K562 (cell line): Measurements from ENCODE around the gene TEAD4. TPM values are rescaled to one million over a fixed set of nuclear protein-coding genes. Genes with fewer than 3 reads are reported as not detected.

Experiments
- ATAC-seq: fragments of 200-7000 bp; cut with Tn5 transposase; 3 replicates; pipeline ENCODE4 v1.9.1; 2020; ENCODE audit warnings: moderate library complexity
- BruUV-seq: library from RNA; stranded (reverse); fragments of 400-500 nt; replicated peaks from 2 replicates; lab custom pipeline; 2021; lab: Mats Ljungman, UMichigan
- CTCF ChIA-PET: fragments of 300-600 bp; formaldehyde crosslinking; extraction: SDS; loops from one replicate; lab custom pipeline; 2021; ENCODE audit warnings: low intra/inter-chr PET ratio; lab: Yijun Ruan, JAX
- POLR2A ChIA-PET: fragments of 300-600, 350-650 bp; sonication (Branson Sonifier 250); formaldehyde crosslinking; extraction: SDS; loops from one replicate; lab custom pipeline; 2021; ENCODE audit warnings: antibody characterized with exemption, inconsistent platforms; lab: Yijun Ruan, JAX
- DNase-seq, 4 experiments: peaks; one replicate each; pipeline versions ENCODE4 v3.0.0 to v3.0.0-alpha.2; 2011 to 2018; ENCODE audit warnings: low spot score in 3 of 4, mixed read lengths in 3 of 4; ENCODE audit errors: extremely low read depth in 1 of 4
- FAIRE-seq: peaks from 2 replicates; lab custom pipeline; 2011; peaks lifted over from hg19 to GRCh38; lab: Jason Lieb, UNC
- H2AFZ ChIP-seq: 2 replicates; pipeline ENCODE4 v1.6.0; 2011; ENCODE audit warnings: low read depth, low read length, control low read depth, inconsistent platforms
- H3K27ac ChIP-seq: fragments of 200-600 bp; 3 replicates; pipeline ENCODE4 v1.8.0; 2011; ENCODE audit warnings: low read depth, mild to moderate bottlenecking, control low read depth, inconsistent platforms, low read length, moderate library complexity, mixed read lengths; ENCODE audit errors: extremely low read depth
- H3K27me3 ChIP-seq, 2 experiments: fragments of 300-600 bp in 1 of 2; 2 replicates in 1 of 2; 3 replicates in 1 of 2; pipeline versions ENCODE4 v1.6.0 to v1.8.0; 2011; ENCODE audit warnings: inconsistent platforms in 2 of 2, low read length in 2 of 2, mild to moderate bottlenecking in 1 of 2, mixed read lengths in 1 of 2, moderate library complexity in 1 of 2; ENCODE audit not compliant: control insufficient read depth in 2 of 2, insufficient read depth in 2 of 2
- H3K36me3 ChIP-seq: fragments of 300-600 bp; 3 replicates; pipeline ENCODE4 v1.8.0; 2011; ENCODE audit warnings: mild to moderate bottlenecking, low read length, inconsistent platforms; ENCODE audit not compliant: control insufficient read depth, insufficient read depth
- H3K4me1 ChIP-seq, 2 experiments: fragments of 200-600 bp in 1 of 2; replicated peaks in 1 of 2; 2 replicates in 1 of 2; 3 replicates in 1 of 2; pipeline versions ENCODE4 v1.5.1 to v1.8.0; 2011; ENCODE audit warnings: inconsistent platforms in 2 of 2, low read length in 2 of 2, mild to moderate bottlenecking in 1 of 2, mixed read lengths in 1 of 2, moderate library complexity in 1 of 2; ENCODE audit not compliant: control insufficient read depth in 2 of 2, insufficient read depth in 2 of 2
- H3K4me2 ChIP-seq: 2 replicates; pipeline ENCODE4 v1.6.1; 2011; ENCODE audit warnings: low read length, control low read depth, inconsistent platforms, mixed read lengths; ENCODE audit not compliant: insufficient read depth
- H3K4me3 ChIP-seq: fragments of 200-600 bp; sonication (generic), shearing (Covaris generic); 2 replicates; pipeline ENCODE4 v1.5.1; 2016; ENCODE audit warnings: control low read depth, inconsistent platforms
- H3K79me2 ChIP-seq: fragments of 200-600 bp; 3 replicates; pipeline ENCODE4 v1.8.0; 2011; ENCODE audit warnings: low read length, inconsistent platforms; ENCODE audit not compliant: control insufficient read depth, insufficient read depth
- H3K9ac ChIP-seq, 2 experiments: 2 replicates each; pipeline versions ENCODE4 v1.6.0 to v1.6.1; 2011; ENCODE audit warnings: low read depth in 2 of 2, low read length in 2 of 2, control low read depth in 1 of 2, inconsistent platforms in 1 of 2, mild to moderate bottlenecking in 1 of 2, mixed read lengths in 1 of 2; ENCODE audit not compliant: insufficient read depth in 1 of 2
- H3K9me1 ChIP-seq: one replicate; pipeline ENCODE4 v1.6.0; 2011; ENCODE audit warnings: inconsistent platforms, mild to moderate bottlenecking, low read length, moderate library complexity; ENCODE audit not compliant: control insufficient read depth, insufficient read depth
- H3K9me3 ChIP-seq: replicated peaks from 2 replicates; pipeline ENCODE4 v1.5.1; 2011; ENCODE audit warnings: low read depth, low read length, inconsistent platforms; ENCODE audit not compliant: control insufficient read depth, insufficient read depth
- H4K20me1 ChIP-seq: replicated peaks from 2 replicates; pipeline ENCODE4 v1.6.1; 2011; ENCODE audit warnings: low read length, inconsistent platforms, mixed read lengths; ENCODE audit not compliant: control insufficient read depth, insufficient read depth
- EWSR1 ChIP-seq: fragments of 450-650 bp; IDR thresholded peaks from 2 replicates; pipeline ENCODE4 v1.6.1; 2018; ENCODE audit warnings: borderline replicate concordance, mild to moderate bottlenecking, low read depth, moderate library complexity; ENCODE audit not compliant: partially characterized antibody
- KDM2B ChIP-seq: fragments of 250-450 bp; sonication (Bioruptor Pico); IDR thresholded peaks from 2 replicates; pipeline ENCODE4 v1.8.0; 2021; ENCODE audit warnings: mild to moderate bottlenecking, moderate library complexity
- MBD2 ChIP-seq: sonication (generic); IDR thresholded peaks from 2 replicates; pipeline ENCODE4 v1.6.1; 2016; ENCODE audit warnings: low read depth, borderline replicate concordance
- POLR3G ChIP-seq: IDR thresholded peaks from 2 replicates; pipeline ENCODE4 v1.6.1; 2011; ENCODE audit not compliant: insufficient read length, insufficient replicate concordance; ENCODE audit errors: extremely low read depth
- RBM17 ChIP-seq: fragments of 200-400 bp; formaldehyde crosslinking; IDR thresholded peaks from 2 replicates; pipeline ENCODE4 v1.6.1; 2017; ENCODE audit warnings: low read depth, mild to moderate bottlenecking, low read length, borderline replicate concordance
- SIN3B ChIP-seq: fragments of 450-650 bp; IDR thresholded peaks from 2 replicates; pipeline ENCODE4 v1.6.1; 2017; ENCODE audit warnings: low read depth, mild to moderate bottlenecking, moderate library complexity
- SMAD1 ChIP-seq: fragments of 150-350 bp; IDR thresholded peaks from 2 replicates; pipeline ENCODE4 v1.6.1; 2014; ENCODE audit warnings: low read length, low read depth; ENCODE audit not compliant: partially characterized antibody
- SRSF3 ChIP-seq: fragments of 200-400 bp; formaldehyde crosslinking; IDR thresholded peaks from 2 replicates; pipeline ENCODE4 v1.6.1; 2016; ENCODE audit warnings: mild to moderate bottlenecking, low read length, moderate library complexity; ENCODE audit not compliant: insufficient read depth
- ZNF3 ChIP-seq: fragments of 250-450 bp; sonication (Bioruptor Pico); IDR thresholded peaks from 2 replicates; pipeline ENCODE4 v1.5.0; 2021; ENCODE audit warnings: mild to moderate bottlenecking, moderate library complexity
- ZNF324 ChIP-seq: fragments of 250-450 bp; sonication (Bioruptor Pico); IDR thresholded peaks from 2 replicates; pipeline ENCODE4 v1.4.0; 2020; ENCODE audit warnings: mild to moderate bottlenecking
- ZSCAN32 ChIP-seq: fragments of 450-650 bp; formaldehyde crosslinking; IDR thresholded peaks from 2 replicates; pipeline ENCODE4 v1.4.0; 2020; ENCODE audit warnings: mild to moderate bottlenecking, moderate library complexity
- WGBS: fragments of 100-300 bp; shearing (Covaris generic); methylation state at CpG from one replicate; pipeline ENCODE4 v1.1.6; 2016; ENCODE audit warnings: low coverage, mixed read lengths; ENCODE audit not compliant: insufficient coverage; ENCODE audit errors: missing lambda C conversion rate; 5-methylcytosine and 5-hydroxymethylcytosine counted together
- in situ Hi-C: fragments of 300-500 bp; cut with MboI; formaldehyde crosslinking; loops from 4 replicates; pipeline ENCODE4 v1.15.0; 2018; ENCODE audit warnings: inconsistent platforms, mixed read lengths
- intact Hi-C: fragments of 100-400 bp; cut with micrococcal nuclease; formaldehyde crosslinking; loops from 2 replicates; pipeline ENCODE4 v1.14.2; 2022
- polyA plus RNA-seq, 8 experiments: library from polyadenylated mRNA; depleted of rRNA in 4 of 8; stranded (reverse) in 5 of 8; unstranded in 3 of 8; fragments of >200 nt; fragmentation: Nextera tagmentation in 2 of 8; fragmentation: Illumina TruSeq in 1 of 8; extraction: Ambion mirVana in 2 of 8; extraction: Trizol in 1 of 8; gene quantifications; 2 replicates each; pipeline versions ENCODE4 v1.2.1 to v1.2.3, GENCODE V29; 2011 to 2014; ENCODE audit warnings: inconsistent platforms in 1 of 8, missing spikeins in 1 of 8
- total RNA-seq, 7 experiments: library from RNA; depleted of rRNA in 6 of 7; stranded (reverse); fragments of >200 nt in 6 of 7; fragmentation: Illumina TruSeq in 2 of 7; extraction: Trizol in 2 of 7; gene quantifications; 2 replicates each; pipeline versions ENCODE4 v1.2.1 to v1.2.3, GENCODE V29; 2011 to 2021; ENCODE audit warnings: low replicate concordance in 1 of 7
- TF ChIP-seq, protein P1 (sequence below), 3 experiments: IDR thresholded peaks in 2 of 3; conservative IDR thresholded peaks in 1 of 3; 2 replicates each; pipeline ENCODE4 v1.5.1; 2011 to 2012; ENCODE audit warnings: low read length in 3 of 3, mild to moderate bottlenecking in 3 of 3, control low read depth in 2 of 3, improper control_type of control experiment in 1 of 3, inconsistent platforms in 1 of 3, low read depth in 1 of 3, mixed read lengths in 1 of 3, moderate library complexity in 1 of 3; ENCODE audit not compliant: insufficient read depth in 2 of 3
- TF ChIP-seq, protein P2 (sequence below): conservative IDR thresholded peaks from 2 replicates; pipeline ENCODE4 v1.6.1; 2011; ENCODE audit warnings: low read depth, mild to moderate bottlenecking, low read length; ENCODE audit not compliant: control insufficient read depth
- TF ChIP-seq, protein P3 (sequence below): fragments of 250-450 bp; sonication (Bioruptor Pico); IDR thresholded peaks from 2 replicates; pipeline ENCODE4 v1.8.0; 2022; ENCODE audit warnings: moderate library complexity, mild to moderate bottlenecking, inconsistent platforms

The TEAD4 gene
- total and polyA plus RNA-seq, 9 of the 15 experiments (the other 6 are each of a cell fraction or from before 2014, with no cell fraction given) = 0.82 to 40.0 (median 17.0) TPM

DNA sequence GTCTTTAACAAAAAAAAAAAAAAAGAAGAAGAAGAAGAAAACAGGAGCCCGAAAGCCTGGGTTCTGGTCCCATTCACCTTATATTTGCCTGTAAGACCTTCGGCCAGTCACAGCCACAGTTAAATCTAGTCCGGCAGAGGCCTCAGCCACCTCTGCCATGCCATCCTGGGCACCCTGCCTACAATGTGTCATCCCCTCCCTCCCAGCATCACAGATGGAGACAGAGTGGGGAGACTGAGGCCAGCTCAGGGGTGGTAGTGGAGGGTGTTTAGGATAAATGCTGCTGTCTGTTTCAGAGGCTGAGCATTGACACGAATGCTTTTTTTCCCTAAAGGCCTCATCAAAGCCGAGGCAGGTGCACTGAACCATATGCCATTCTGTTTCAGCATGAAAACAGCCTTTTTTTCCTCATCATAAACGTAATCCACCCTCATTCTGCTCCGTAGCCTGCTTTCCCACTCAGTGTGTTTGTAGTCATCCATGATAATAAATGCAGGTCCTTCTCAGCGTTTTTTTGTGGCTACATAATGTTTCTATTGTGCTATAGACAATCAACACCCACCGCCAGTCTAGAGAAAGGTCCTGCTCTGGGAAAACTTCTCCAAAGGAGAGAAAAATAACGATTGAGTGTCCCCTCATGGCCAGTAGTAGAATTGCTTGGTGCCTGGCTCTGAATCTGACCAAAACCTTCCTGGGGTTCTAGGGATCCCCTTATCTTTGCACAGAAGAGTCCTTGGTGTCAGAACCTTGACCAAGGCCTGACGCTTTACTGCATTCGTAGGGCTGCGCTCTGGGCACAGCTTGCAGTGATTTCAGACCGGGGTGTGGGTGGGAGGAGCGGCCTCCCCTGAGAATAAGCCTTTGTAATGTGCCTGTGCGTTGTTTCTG is 76.9 kb downstream of the TEAD4 start (continued):
- TF ChIP-seq, protein P1, sequence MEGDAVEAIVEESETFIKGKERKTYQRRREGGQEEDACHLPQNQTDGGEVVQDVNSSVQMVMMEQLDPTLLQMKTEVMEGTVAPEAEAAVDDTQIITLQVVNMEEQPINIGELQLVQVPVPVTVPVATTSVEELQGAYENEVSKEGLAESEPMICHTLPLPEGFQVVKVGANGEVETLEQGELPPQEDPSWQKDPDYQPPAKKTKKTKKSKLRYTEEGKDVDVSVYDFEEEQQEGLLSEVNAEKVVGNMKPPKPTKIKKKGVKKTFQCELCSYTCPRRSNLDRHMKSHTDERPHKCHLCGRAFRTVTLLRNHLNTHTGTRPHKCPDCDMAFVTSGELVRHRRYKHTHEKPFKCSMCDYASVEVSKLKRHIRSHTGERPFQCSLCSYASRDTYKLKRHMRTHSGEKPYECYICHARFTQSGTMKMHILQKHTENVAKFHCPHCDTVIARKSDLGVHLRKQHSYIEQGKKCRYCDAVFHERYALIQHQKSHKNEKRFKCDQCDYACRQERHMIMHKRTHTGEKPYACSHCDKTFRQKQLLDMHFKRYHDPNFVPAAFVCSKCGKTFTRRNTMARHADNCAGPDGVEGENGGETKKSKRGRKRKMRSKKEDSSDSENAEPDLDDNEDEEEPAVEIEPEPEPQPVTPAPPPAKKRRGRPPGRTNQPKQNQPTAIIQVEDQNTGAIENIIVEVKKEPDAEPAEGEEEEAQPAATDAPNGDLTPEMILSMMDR (IDR thresholded peaks at IDR 0.05 in 2 of 3, conservative IDR thresholded peaks at IDR 0.05 in 1 of 3; ENCODE audit: insufficient read depth in 2 of 3, low read depth in 1 of 3, low read length in 3 of 3) = peak; percentile 22 to 55 (median 35); a peak in 4 of 6 replicates
- TF ChIP-seq EWSR1 (no peak), SRSF3 (no peak)
- TF ChIP-seq, all 486 proteins: peak for 2

DNA sequence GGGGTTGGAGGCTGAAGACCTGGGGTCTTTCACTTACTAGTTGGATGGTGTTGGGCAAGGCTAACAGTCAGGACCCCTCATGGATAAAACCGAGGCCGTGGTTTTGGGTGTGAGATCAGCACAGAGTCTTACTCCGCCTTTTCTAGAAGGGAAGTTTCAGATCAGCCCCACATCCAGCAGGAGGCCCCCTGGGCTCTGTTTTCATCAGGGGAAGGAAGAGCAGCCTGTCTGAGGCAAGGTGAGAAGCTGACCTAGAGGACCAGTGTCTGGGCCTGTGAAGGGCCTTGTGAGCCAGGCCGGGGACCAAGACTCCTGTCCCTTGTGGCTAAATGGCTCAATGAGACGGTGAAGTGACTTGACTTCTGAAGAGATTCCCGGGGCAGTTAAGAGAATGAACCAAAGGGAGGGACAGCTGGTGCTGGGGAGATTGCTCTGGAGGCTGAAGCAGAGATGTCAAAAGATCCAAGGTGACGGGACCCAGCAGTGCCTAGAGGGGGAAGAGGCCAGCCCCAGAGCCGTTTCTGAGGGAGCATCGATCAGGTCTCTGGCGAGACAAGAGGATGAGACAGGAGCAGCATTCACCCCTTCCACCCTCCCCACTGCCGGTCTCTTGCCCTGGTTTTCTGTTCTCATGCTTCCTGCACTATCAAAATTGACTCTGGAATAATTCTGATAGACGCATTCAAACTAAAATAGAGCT is 77.9 kb downstream of the TEAD4 start:
- Histone ChIP-seq H3K4me3 (no peak overlapping the region), H3K27ac (no peak overlapping the region), H3K9me1 (no peaks in the 10 kb centered on the region), H3K4me2 (no peak overlapping the region), H3K9ac (no peak overlapping the region), H2AFZ (no peak overlapping the region), H4K20me1 (no peaks in the 10 kb centered on the region), H3K9me3 (no peaks in the 10 kb centered on the region), H3K36me3 (peaks cover 41% of the 10 kb centered on the region; the same call in 1 of the 3 replicates), H3K4me1 (peaks cover 0 to 17% of the 10 kb centered on the region in 2 experiments; a peak in 2 of 5 replicates), H3K79me2 (no peaks in the 10 kb centered on the region), H3K27me3 (no peaks in the 10 kb centered on the region)
- 95% methylated on average over 10 of the region's 12 CpGs for WGBS
- intact Hi-C loops = loop anchor here (2.0 kb wide), 1 partner anchor 88 kb away; no protein-coding TSS in a partner anchor
- in situ Hi-C loops = loop anchor here (5.0 to 10.0 kb wide), 2 partner anchors 162 to 195 kb away; partner anchors contain the start of genes FOXM1 and RHNO1
- ChIA-PET POLR2A (interaction anchor here (0.5 kb wide), 1 partner anchor 9 kb away, joined by 3 read pairs; no protein-coding TSS in a partner anchor), CTCF (interaction anchor here (0.5 kb wide), 1 partner anchor 197 kb away, joined by 3 read pairs; no protein-coding TSS in a partner anchor)
- no peak for ATAC-seq
- BruUV-seq = no TSS peak
- no peak for DNase-seq
- FAIRE-seq = no peak
- TF ChIP-seq, protein P2, sequence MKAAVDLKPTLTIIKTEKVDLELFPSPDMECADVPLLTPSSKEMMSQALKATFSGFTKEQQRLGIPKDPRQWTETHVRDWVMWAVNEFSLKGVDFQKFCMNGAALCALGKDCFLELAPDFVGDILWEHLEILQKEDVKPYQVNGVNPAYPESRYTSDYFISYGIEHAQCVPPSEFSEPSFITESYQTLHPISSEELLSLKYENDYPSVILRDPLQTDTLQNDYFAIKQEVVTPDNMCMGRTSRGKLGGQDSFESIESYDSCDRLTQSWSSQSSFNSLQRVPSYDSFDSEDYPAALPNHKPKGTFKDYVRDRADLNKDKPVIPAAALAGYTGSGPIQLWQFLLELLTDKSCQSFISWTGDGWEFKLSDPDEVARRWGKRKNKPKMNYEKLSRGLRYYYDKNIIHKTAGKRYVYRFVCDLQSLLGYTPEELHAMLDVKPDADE = no peak
- no peak for TF ChIP-seq RBM17
- TF ChIP-seq, protein P3, sequence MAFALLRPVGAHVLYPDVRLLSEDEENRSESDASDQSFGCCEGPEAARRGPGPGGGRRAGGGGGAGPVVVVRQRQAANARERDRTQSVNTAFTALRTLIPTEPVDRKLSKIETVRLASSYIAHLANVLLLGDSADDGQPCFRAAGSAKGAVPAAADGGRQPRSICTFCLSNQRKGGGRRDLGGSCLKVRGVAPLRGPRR (CRISPR knock-in tag) = no peak
- no peak for TF ChIP-seq KDM2B
- no peak for TF ChIP-seq MBD2
- no peak for TF ChIP-seq POLR3G
- no peak for TF ChIP-seq SIN3B
- no peak for TF ChIP-seq ZSCAN32 (CRISPR knock-in tag)
- no peak for TF ChIP-seq SMAD1
- no peak for TF ChIP-seq ZNF324 (CRISPR knock-in tag)
- TF ChIP-seq ZNF3 (CRISPR knock-in tag) = no peak
